IMR-90 (cell line): ENCODE results near the gene LBP. TPM values are rescaled to one million over a fixed set of nuclear protein-coding genes. Genes with fewer than 3 reads are reported as not detected.

ENCODE experiments used
- ATAC-seq: fragments of 200-7000 bp; cut with Tn5 transposase; 2 replicates; pipeline ENCODE4 v1.9.1; 2020; ENCODE audit warnings: low read depth, mild to moderate bottlenecking, moderate library complexity
- BruUV-seq: library from RNA; stranded (reverse); fragments of 400-500 nt; replicated peaks from 2 replicates; lab custom pipeline; 2021; lab: Mats Ljungman, UMichigan
- CTCF ChIA-PET: fragments of 300-600 bp; formaldehyde crosslinking; extraction: SDS; loops from one replicate; lab custom pipeline; 2021; ENCODE audit warnings: antibody characterized with exemption; lab: Yijun Ruan, JAX
- POLR2A ChIA-PET: fragments of 300-600 bp; sonication (Branson Sonifier 250); formaldehyde crosslinking; loops from one replicate; lab custom pipeline; 2022; ENCODE audit warnings: antibody characterized with exemption; ENCODE audit not compliant: unreplicated experiment; lab: Charles Lee
- DNase-seq: peaks from one replicate; pipeline ENCODE4 v3.0.0; 2013
- H2AFZ ChIP-seq: replicated peaks from 2 replicates; pipeline ENCODE3; 2013; ENCODE audit warnings: low read length, mild to moderate bottlenecking; ENCODE audit not compliant: poor library complexity
- H2AK5ac ChIP-seq: 2 replicates; pipeline ENCODE4 v1.6.1; 2013; ENCODE audit warnings: low read depth, low read length, inconsistent platforms
- H2AK9ac ChIP-seq: replicated peaks from 2 replicates; pipeline ENCODE3; 2013; ENCODE audit warnings: mild to moderate bottlenecking, low read depth, low read length, moderate library complexity; ENCODE audit not compliant: poor library complexity
- H2BK120ac ChIP-seq: 2 replicates; pipeline ENCODE4 v1.6.1; 2013; ENCODE audit warnings: low read depth, low read length, inconsistent platforms
- H2BK15ac ChIP-seq: 3 replicates; pipeline ENCODE4 v1.6.1; 2013; ENCODE audit warnings: low read depth, low read length, inconsistent platforms
- H2BK20ac ChIP-seq: 2 replicates; pipeline ENCODE4 v1.6.1; 2013; ENCODE audit warnings: low read depth, mild to moderate bottlenecking, inconsistent platforms, low read length, moderate library complexity
- H2BK5ac ChIP-seq: 2 replicates; pipeline ENCODE4 v1.6.1; 2013; ENCODE audit warnings: mild to moderate bottlenecking, low read depth, low read length, inconsistent platforms; ENCODE audit not compliant: poor library complexity, severe bottlenecking
- H3K14ac ChIP-seq: replicated peaks from 2 replicates; pipeline ENCODE4 v1.6.1; 2013; ENCODE audit warnings: low read depth, low read length, inconsistent platforms
- H3K18ac ChIP-seq: 2 replicates; pipeline ENCODE4 v1.6.1; 2013; ENCODE audit warnings: low read depth, low read length, control low read depth
- H3K23ac ChIP-seq: 2 replicates; pipeline ENCODE4 v1.6.1; 2013; ENCODE audit warnings: low read depth, low read length, inconsistent platforms
- H3K27ac ChIP-seq: 2 replicates; pipeline ENCODE4 v1.5.1; 2013; ENCODE audit warnings: mild to moderate bottlenecking, control low read depth, low read length; ENCODE audit not compliant: insufficient read depth
- H3K27me3 ChIP-seq: 2 replicates; pipeline ENCODE4 v1.6.1; 2013; ENCODE audit warnings: low read length; ENCODE audit not compliant: control insufficient read depth, insufficient read depth
- H3K36me3 ChIP-seq: 2 replicates; pipeline ENCODE4 v1.6.1; 2013; ENCODE audit warnings: low read length, mixed read lengths; ENCODE audit not compliant: control insufficient read depth, insufficient read depth
- H3K4ac ChIP-seq: 2 replicates; pipeline ENCODE4 v1.6.1; 2013; ENCODE audit warnings: low read depth, low read length, inconsistent platforms
- H3K4me1 ChIP-seq: 2 replicates; pipeline ENCODE4 v1.6.1; 2013; ENCODE audit warnings: low read length, mixed read lengths; ENCODE audit not compliant: control insufficient read depth, insufficient read depth
- H3K4me2 ChIP-seq: 2 replicates; pipeline ENCODE4 v1.6.1; 2013; ENCODE audit warnings: low read depth, mild to moderate bottlenecking, control low read depth, low read length, moderate library complexity
- H3K4me3 ChIP-seq: 2 replicates; pipeline ENCODE4 v1.5.1; 2013; ENCODE audit warnings: low read depth, mild to moderate bottlenecking, control low read depth, low read length, moderate library complexity; ENCODE audit not compliant: insufficient read depth
- H3K56ac ChIP-seq: 2 replicates; pipeline ENCODE4 v1.6.1; 2013; ENCODE audit warnings: low read length, inconsistent platforms; ENCODE audit not compliant: insufficient read depth; ENCODE audit errors: extremely low read depth
- H3K79me1 ChIP-seq, 2 experiments: 2 replicates each; pipeline ENCODE4 v1.6.1; 2013; ENCODE audit warnings: low read length in 2 of 2, inconsistent platforms in 1 of 2, low read depth in 1 of 2
- H3K9ac ChIP-seq: 2 replicates; pipeline ENCODE4 v1.6.1; 2013; ENCODE audit warnings: low read depth, low read length, control low read depth
- H3K9me1 ChIP-seq: 2 replicates; pipeline ENCODE4 v1.6.1; 2013; ENCODE audit warnings: low read length, inconsistent platforms; ENCODE audit not compliant: insufficient read depth
- H3K9me3 ChIP-seq: 2 replicates; pipeline ENCODE4 v1.6.1; 2013; ENCODE audit warnings: low read length; ENCODE audit not compliant: control insufficient read depth, insufficient read depth
- H4K20me1 ChIP-seq: 2 replicates; pipeline ENCODE4 v1.6.1; 2013; ENCODE audit warnings: low read length, inconsistent platforms; ENCODE audit not compliant: insufficient read depth
- H4K5ac ChIP-seq: 2 replicates; pipeline ENCODE4 v1.6.1; 2013; ENCODE audit warnings: mild to moderate bottlenecking, low read depth, low read length, control low read depth
- H4K8ac ChIP-seq, 2 experiments: 2 replicates each; pipeline ENCODE4 v1.6.1; 2013; ENCODE audit warnings: low read depth in 2 of 2, low read length in 2 of 2, control low read depth in 1 of 2, inconsistent platforms in 1 of 2
- H4K91ac ChIP-seq: 2 replicates; pipeline ENCODE4 v1.6.1; 2013; ENCODE audit warnings: low read depth, low read length, inconsistent platforms; ENCODE audit not compliant: insufficient read depth
- BHLHE40 ChIP-seq: fragments of 150-350 bp; IDR thresholded peaks from 2 replicates; pipeline ENCODE4 v1.6.1; 2016; ENCODE audit warnings: mild to moderate bottlenecking, low read depth, low read length
- CEBPB ChIP-seq: IDR thresholded peaks from 2 replicates; pipeline ENCODE4 v1.6.1; 2012; ENCODE audit warnings: low read depth, low read length, improper control_type of control experiment
- CHD1 ChIP-seq: IDR thresholded peaks from 2 replicates; pipeline ENCODE4 v1.6.1; 2012; ENCODE audit warnings: low read depth, low read length, improper control_type of control experiment
- CTCF ChIP-seq: conservative IDR thresholded peaks from 2 replicates; pipeline ENCODE4 v1.5.1; 2012; ENCODE audit warnings: mild to moderate bottlenecking, low read depth, low read length, improper control_type of control experiment
- ELK1 ChIP-seq: fragments of 150-350 bp; IDR thresholded peaks from 2 replicates; pipeline ENCODE4 v1.6.1; 2016; ENCODE audit warnings: low read depth, mild to moderate bottlenecking, low read length, moderate library complexity, borderline replicate concordance
- FOS ChIP-seq: fragments of 150-350 bp; IDR thresholded peaks from 2 replicates; pipeline ENCODE4 v1.6.1; 2016; ENCODE audit warnings: low read depth, low read length
- MAFK ChIP-seq: IDR thresholded peaks from 2 replicates; pipeline ENCODE4 v1.6.1; 2012; ENCODE audit warnings: low read depth, low read length, improper control_type of control experiment
- MAZ ChIP-seq: IDR thresholded peaks from 2 replicates; pipeline ENCODE4 v1.6.1; 2012; ENCODE audit warnings: low read depth, mild to moderate bottlenecking, low read length, improper control_type of control experiment, moderate library complexity, borderline replicate concordance
- MXI1 ChIP-seq: IDR thresholded peaks from 2 replicates; pipeline ENCODE4 v1.6.1; 2012; ENCODE audit warnings: low read depth, mild to moderate bottlenecking, low read length, moderate library complexity, borderline replicate concordance
- NFE2L2 ChIP-seq: fragments of 150-350 bp; IDR thresholded peaks from 2 replicates; pipeline ENCODE4 v1.6.1; 2016; ENCODE audit warnings: low read depth, mild to moderate bottlenecking, low read length
- POLR2A ChIP-seq: IDR thresholded peaks from 2 replicates; pipeline ENCODE4 v1.6.1; 2012; ENCODE audit warnings: mild to moderate bottlenecking, low read depth, low read length
- RAD21 ChIP-seq: IDR thresholded peaks from 2 replicates; pipeline ENCODE4 v1.6.1; 2012; ENCODE audit warnings: low read length, improper control_type of control experiment
- RCOR1 ChIP-seq: IDR thresholded peaks from 2 replicates; pipeline ENCODE4 v1.6.1; 2012; ENCODE audit warnings: mild to moderate bottlenecking, low read length, improper control_type of control experiment; ENCODE audit not compliant: insufficient replicate concordance
- RFX5 ChIP-seq: IDR thresholded peaks from 2 replicates; pipeline ENCODE4 v1.8.0; 2012; ENCODE audit warnings: low read depth, mild to moderate bottlenecking, low read length, moderate library complexity
- SMC3 ChIP-seq: fragments of 150-350 bp; IDR thresholded peaks from 2 replicates; pipeline ENCODE4 v1.6.1; 2016; ENCODE audit warnings: low read depth, mild to moderate bottlenecking, antibody characterized with exemption, low read length, moderate library complexity
- WGBS, 2 experiments: methylation state at CpG; one replicate each; pipeline versions ENCODE4 v1.1.5 to v1.1.7; 2013; ENCODE audit warnings: missing lambda C conversion rate in 2 of 2; ENCODE audit not compliant: insufficient read length in 1 of 2; ENCODE audit errors: extremely low coverage in 2 of 2; 5-methylcytosine and 5-hydroxymethylcytosine counted together
- dilution Hi-C: fragments of 300-500 bp; cut with HindIII; formaldehyde crosslinking; loops from one replicate; pipeline ENCODE4 v1.14.3; 2018; ENCODE audit warnings: low sequenced_read_pairs; ENCODE audit not compliant: unreplicated experiment
- in situ Hi-C: fragments of 300-500 bp; cut with MboI; formaldehyde crosslinking; loops from 3 replicates; pipeline ENCODE4 v1.14.3; 2019; ENCODE audit warnings: low sequenced_read_pairs, inconsistent platforms, mixed read lengths
- intact Hi-C: fragments of 100-400 bp; cut with micrococcal nuclease; formaldehyde crosslinking; loops from 2 replicates; pipeline ENCODE4 v1.10.0; 2022
- polyA plus RNA-seq, 3 experiments: library from polyadenylated mRNA; depleted of rRNA; stranded (reverse); fragments of >200 nt; gene quantifications; 2 replicates each; pipeline ENCODE4 v1.2.3, GENCODE V29; 2012; ENCODE audit warnings: low replicate concordance in 1 of 3
- total RNA-seq: library from RNA; depleted of rRNA; stranded (reverse); fragments of >200 nt; gene quantifications from 2 replicates; pipeline ENCODE4 v1.2.3, GENCODE V29; 2012
- TF ChIP-seq, protein P1 (sequence below): fragments of 150-350 bp; IDR thresholded peaks from 2 replicates; pipeline ENCODE4 v1.6.1; 2017; ENCODE audit warnings: mild to moderate bottlenecking, antibody characterized with exemption, low read length, low read depth

Gene LBP
- total and polyA plus RNA-seq, 2 of the 4 experiments (the other 2 are of a cell fraction): not detected

- Histone ChIP-seq H2BK120ac (no peak overlapping the region), H4K20me1 (no peaks in the 10 kb centered on the region), H3K23ac (no peak overlapping the region), H3K9me3 (peaks cover 3% of the 10 kb centered on the region; the same call in 1 of the 2 replicates), H3K36me3 (no peaks in the 10 kb centered on the region), H3K18ac (no peak overlapping the region), H3K56ac (no peak overlapping the region), H3K9ac (no peak overlapping the region), H3K4me2 (no peak overlapping the region), H2AK5ac (no peak overlapping the region), H4K8ac (no peak overlapping the region), H3K14ac (no peak overlapping the region), H3K27me3 (peaks cover 45% of the 10 kb centered on the region), H2BK20ac (no peak overlapping the region), H3K79me1 (no peaks in the 10 kb centered on the region), H3K27ac (no peak overlapping the region), H3K9me1 (no peaks in the 10 kb centered on the region), H2AFZ (no peak overlapping the region), H4K91ac (no peak overlapping the region), H3K4me3 (no peak overlapping the region), H3K4ac (no peak overlapping the region), H2BK15ac (no peak overlapping the region), H2AK9ac (no peak overlapping the region), H2BK5ac (no peak overlapping the region), H3K4me1 (no peaks in the 10 kb centered on the region), H4K5ac (no peak overlapping the region)
- POLR2A ChIA-PET: no interaction called here
- TF ChIP-seq NFE2L2: no peak
- TF ChIP-seq POLR2A: no peak
- TF ChIP-seq ELK1: no peak
- no peak for TF ChIP-seq FOS
- TF ChIP-seq SMC3: no peak
- no peak for TF ChIP-seq MAFK
- TF ChIP-seq, protein P1, sequence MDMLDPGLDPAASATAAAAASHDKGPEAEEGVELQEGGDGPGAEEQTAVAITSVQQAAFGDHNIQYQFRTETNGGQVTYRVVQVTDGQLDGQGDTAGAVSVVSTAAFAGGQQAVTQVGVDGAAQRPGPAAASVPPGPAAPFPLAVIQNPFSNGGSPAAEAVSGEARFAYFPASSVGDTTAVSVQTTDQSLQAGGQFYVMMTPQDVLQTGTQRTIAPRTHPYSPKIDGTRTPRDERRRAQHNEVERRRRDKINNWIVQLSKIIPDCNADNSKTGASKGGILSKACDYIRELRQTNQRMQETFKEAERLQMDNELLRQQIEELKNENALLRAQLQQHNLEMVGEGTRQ: no peak
- no peak for TF ChIP-seq CTCF
- TF ChIP-seq MXI1: no peak
- no peak for TF ChIP-seq MAZ
- TF ChIP-seq BHLHE40: no peak
- no peak for TF ChIP-seq RCOR1
- TF ChIP-seq RFX5: no peak
- no peak for TF ChIP-seq RAD21
- TF ChIP-seq CEBPB: no peak
- TF ChIP-seq CHD1: no peak
- 100% methylated on average over 2 of the region's 3 CpGs; no CpG with 5 or more reads in 1 of the 2 experiments for WGBS, 2 experiments
- intact Hi-C loops: loop anchor here (10.0 kb wide), 1 partner anchor 421 kb away; the partner anchor contains the start of gene VSTM2L
- dilution Hi-C loops: no loop called here
- no TSS peak for BruUV-seq
- CTCF ChIA-PET: no interaction called here
- in situ Hi-C loops: no loop called here
- ATAC-seq (no peak), DNase-seq (no peak)
Measured at GRCh38 chr20:38325905-38326304, 20.4 kb upstream of the LBP start.
